Osteocyte (in vitro differentiated cells): ENCODE measurements around the gene COG3. TPM values are rescaled to one million over a fixed set of nuclear protein-coding genes. Genes with fewer than 3 reads are reported as not detected.

Experiments used
- DNase-seq: peaks from one replicate; pipeline ENCODE4 v3.0.0; 2021; ENCODE audit warnings: mixed read lengths; ENCODE audit not compliant: unreplicated experiment; ENCODE audit errors: extremely low spot score
- H3K27ac Mint-ChIP-seq: one replicate; pipeline ENCODE4 v1.8.0; 2021; ENCODE audit warnings: mild to moderate bottlenecking, mixed read lengths; ENCODE audit not compliant: unreplicated experiment
- H3K27me3 Mint-ChIP-seq: one replicate; pipeline ENCODE4 v1.8.0; 2021; ENCODE audit warnings: mixed read lengths; ENCODE audit not compliant: unreplicated experiment
- H3K36me3 Mint-ChIP-seq: one replicate; pipeline ENCODE4 v1.8.0; 2021; ENCODE audit warnings: mixed read lengths; ENCODE audit not compliant: unreplicated experiment
- H3K4me1 Mint-ChIP-seq: one replicate; pipeline ENCODE4 v1.8.0; 2021; ENCODE audit warnings: mixed read lengths; ENCODE audit not compliant: unreplicated experiment
- H3K4me3 Mint-ChIP-seq: one replicate; pipeline ENCODE4 v1.8.0; 2021; ENCODE audit warnings: mild to moderate bottlenecking, moderate library complexity, mixed read lengths; ENCODE audit not compliant: unreplicated experiment
- H3K9me3 Mint-ChIP-seq: one replicate; pipeline ENCODE4 v1.8.0; 2021; ENCODE audit warnings: mixed read lengths; ENCODE audit not compliant: unreplicated experiment
- CTCF ChIP-seq: fragments of 200-600 bp; sonication (generic); IDR thresholded peaks from 2 replicates; pipeline ENCODE4 v1.5.0; 2021; ENCODE audit warnings: antibody characterized with exemption, mild to moderate bottlenecking, moderate library complexity
- total RNA-seq: library from RNA; stranded (reverse); gene quantifications from 2 replicates; pipeline ENCODE4 v1.2.1, GENCODE V29; 2021

Gene COG3
- total RNA-seq, 1 donor from 2014 or later, result 31.0 TPM

DNA sequence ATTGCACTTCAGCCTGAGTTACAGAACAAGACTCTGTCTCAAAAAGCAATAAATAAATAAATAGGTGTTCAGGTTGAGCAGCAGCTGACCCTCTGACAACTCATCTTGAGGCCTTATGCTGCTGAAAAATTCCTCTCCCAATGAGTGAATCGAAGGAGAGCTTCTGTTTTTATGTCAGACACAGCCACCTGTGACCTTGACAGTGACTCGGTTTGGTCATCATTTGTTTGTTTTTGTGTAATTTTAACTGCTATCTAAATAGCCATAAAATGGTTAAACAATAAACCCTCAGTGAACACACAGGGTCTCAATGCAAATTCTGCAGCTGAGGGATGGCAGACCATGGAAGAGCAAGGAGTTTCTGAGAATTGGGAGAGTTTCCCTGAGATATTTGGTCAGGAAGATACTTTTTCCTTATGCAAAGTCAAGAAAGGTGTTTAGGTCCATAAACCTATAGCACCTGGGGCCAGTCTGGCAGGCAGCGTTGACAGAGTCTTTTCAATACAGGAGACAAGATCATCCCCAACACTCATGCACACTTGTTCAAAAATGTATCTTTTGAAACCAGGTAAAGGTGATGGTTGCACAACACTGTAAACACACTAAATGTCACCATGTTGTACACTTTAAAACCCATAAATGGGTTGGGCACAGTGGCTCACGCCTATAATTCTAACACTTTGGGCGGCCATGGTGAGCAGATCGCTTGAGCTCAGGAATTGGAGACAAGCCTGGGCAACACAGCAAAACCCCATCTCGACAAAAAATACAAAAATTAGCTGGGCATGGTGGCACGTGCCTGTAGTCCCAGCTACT lies 30.0 kb upstream of the COG3 start:
- no peak overlapping the region for H3K4me3 Mint-ChIP-seq
- no peak for TF ChIP-seq CTCF
- DNase-seq, result no peak
- no peaks in the 10 kb centered on the region for H3K36me3 Mint-ChIP-seq
- no peak overlapping the region for H3K27ac Mint-ChIP-seq
- peaks cover 3% of the 10 kb centered on the region for H3K9me3 Mint-ChIP-seq
- peaks cover 2% of the 10 kb centered on the region for H3K27me3 Mint-ChIP-seq
- H3K4me1 Mint-ChIP-seq, result peaks cover 9% of the 10 kb centered on the region

GRCh38 chr13:45436332-45436731 lies 28.4 kb upstream of the COG3 start:
- H3K27ac Mint-ChIP-seq, result no peak overlapping the region
- peaks cover 2% of the 10 kb centered on the region for H3K27me3 Mint-ChIP-seq
- H3K4me3 Mint-ChIP-seq, result no peak overlapping the region
- peaks cover 24% of the 10 kb centered on the region for H3K4me1 Mint-ChIP-seq
- no peak for TF ChIP-seq CTCF
- H3K9me3 Mint-ChIP-seq, result no peaks in the 10 kb centered on the region
- DNase-seq, result no peak
- H3K36me3 Mint-ChIP-seq, result no peaks in the 10 kb centered on the region

DNA sequence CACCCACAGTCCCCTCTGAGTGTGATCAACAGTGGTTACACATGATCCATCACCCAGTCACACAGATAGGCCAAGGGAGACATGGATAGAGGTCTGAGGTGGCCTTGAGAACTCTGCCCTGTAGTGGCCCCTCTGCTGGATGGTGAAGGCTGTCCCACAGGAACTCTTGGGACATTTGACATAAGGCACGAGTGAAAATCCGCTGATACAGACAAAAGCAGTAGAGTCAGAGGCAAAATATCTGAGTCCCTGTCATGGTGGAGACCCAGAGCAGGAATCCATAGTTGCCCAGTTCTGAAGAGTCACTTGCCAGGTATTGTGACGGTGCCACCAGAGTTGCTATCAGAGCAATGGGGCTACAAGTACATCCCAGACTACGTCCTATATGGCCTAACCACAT lies 27.8 kb upstream of the COG3 start:
- TF ChIP-seq CTCF, result no peak
- no peaks in the 10 kb centered on the region for H3K36me3 Mint-ChIP-seq
- no peak for DNase-seq
- H3K27ac Mint-ChIP-seq, result no peak overlapping the region
- H3K27me3 Mint-ChIP-seq, result peaks cover 2% of the 10 kb centered on the region
- H3K4me1 Mint-ChIP-seq, result peaks cover 31% of the 10 kb centered on the region
- H3K9me3 Mint-ChIP-seq, result no peaks in the 10 kb centered on the region
- no peak overlapping the region for H3K4me3 Mint-ChIP-seq

- TF ChIP-seq CTCF, result no peak
- Mint-ChIP-seq H3K4me3 (no peak overlapping the region), H3K9me3 (no peaks in the 10 kb centered on the region), H3K27ac (no peak overlapping the region), H3K36me3 (no peaks in the 10 kb centered on the region), H3K4me1 (peaks cover 33% of the 10 kb centered on the region), H3K27me3 (peaks cover 2% of the 10 kb centered on the region)
- DNase-seq, result no peak
Observed at GRCh38 chr13:45437947-45438346, 26.8 kb upstream of the COG3 start.

DNA sequence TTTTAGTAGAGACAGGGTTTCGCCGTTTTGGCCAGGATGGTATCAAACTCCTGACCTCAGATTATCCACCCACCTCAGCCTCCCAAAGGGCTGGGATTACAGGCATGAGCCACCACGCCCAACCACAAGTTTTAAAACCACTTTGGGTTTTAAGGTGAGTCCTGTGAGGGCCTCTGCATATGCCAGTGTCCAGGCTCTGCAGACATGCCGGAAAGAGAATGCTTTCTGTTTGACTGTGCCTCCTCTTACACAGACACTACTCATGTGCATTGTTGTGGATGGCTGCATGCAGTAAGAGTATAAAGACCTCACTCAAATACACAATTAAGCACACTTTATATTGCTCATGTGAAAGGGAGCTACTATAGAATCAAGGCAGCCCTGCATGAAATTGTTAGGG lies 25.7 kb upstream of the COG3 start:
- TF ChIP-seq CTCF, result no peak
- no peak overlapping the region for H3K27ac Mint-ChIP-seq
- H3K9me3 Mint-ChIP-seq, result no peaks in the 10 kb centered on the region
- no peaks in the 10 kb centered on the region for H3K36me3 Mint-ChIP-seq
- H3K27me3 Mint-ChIP-seq, result no peaks in the 10 kb centered on the region
- H3K4me1 Mint-ChIP-seq, result peaks cover 33% of the 10 kb centered on the region
- H3K4me3 Mint-ChIP-seq, result no peak overlapping the region
- no peak for DNase-seq
